ENCODE results near the gene OGDHL.
"Not testable (repeated sequence)": the region's sequence is repeated elsewhere in the genome, so short reads cannot be mapped to it uniquely, and the experiment has no call there.

The OGDHL gene

GRCh38 chr10:49756031-49756430 is 6.1 kb downstream of the OGDHL start:
- Histone ChIP-seq H2BK5ac (ENCODE audit: low read length) (no peak overlapping the region), H3K27ac (ENCODE audit: low read depth, low read length) (no peak overlapping the region), H2BK15ac (replicated peaks; ENCODE audit: low read depth) (no peak overlapping the region), H3K9ac (ENCODE audit: low read length) (no peak overlapping the region), H2BK120ac (ENCODE audit: low read depth, low read length) (no peak overlapping the region), H4K8ac (ENCODE audit: low read depth, low read length) (no peak overlapping the region), H3K18ac (ENCODE audit: low read length) (no peak overlapping the region), H3K23ac (ENCODE audit: low read length) (no peak overlapping the region), H3K4me1 (ENCODE audit: control insufficient read depth, low read depth, low read length) (no peaks in the 10 kb centered on the region), H2AK5ac (ENCODE audit: low read length) (no peak overlapping the region), H3K27me3 (ENCODE audit: insufficient read depth, low read length, poor library complexity) (no peaks in the 10 kb centered on the region), H3K4ac (ENCODE audit: low read depth, low read length) (no peak overlapping the region), H3K4me2 (ENCODE audit: low read length) (no peak overlapping the region), H4K5ac (ENCODE audit: low read length) (no peak overlapping the region), H3K36me3 (ENCODE audit: control insufficient read depth, insufficient read depth, low read length) (no peaks in the 10 kb centered on the region), H3K4me3 (ENCODE audit: low read length) (no peak overlapping the region), H3K79me1 (ENCODE audit: low read length) (no peaks in the 10 kb centered on the region), H3K56ac (ENCODE audit: low read length) (no peak overlapping the region), H3K79me2 (ENCODE audit: control insufficient read depth, insufficient read depth, low read length) (no peaks in the 10 kb centered on the region)
- no CpG with 5 or more reads among the region's 3 CpGs for WGBS (ENCODE audit: extremely low coverage, insufficient coverage, low lambda C conversion rate)
- DNase-seq, result no peak

GRCh38 chr10:49754951-49755350 is 7.2 kb downstream of the OGDHL start:
- H2BK120ac ChIP-seq (ENCODE audit: low read depth, low read length); H3K36me3 ChIP-seq (ENCODE audit: control insufficient read depth, insufficient read depth, low read length); H4K8ac ChIP-seq (ENCODE audit: low read depth, low read length); H3K56ac ChIP-seq (ENCODE audit: low read length); H3K4me2 ChIP-seq (ENCODE audit: low read length); H3K4ac ChIP-seq (ENCODE audit: low read depth, low read length); H3K27ac ChIP-seq (ENCODE audit: low read depth, low read length); H3K79me2 ChIP-seq (ENCODE audit: control insufficient read depth, insufficient read depth, low read length); H3K18ac ChIP-seq (ENCODE audit: low read length); H3K79me1 ChIP-seq (ENCODE audit: low read length); H3K4me3 ChIP-seq (ENCODE audit: low read length); H3K23ac ChIP-seq (ENCODE audit: low read length); H3K27me3 ChIP-seq (ENCODE audit: insufficient read depth, low read length, poor library complexity); H2AK5ac ChIP-seq (ENCODE audit: low read length); H4K5ac ChIP-seq (ENCODE audit: low read length); H2BK15ac ChIP-seq (replicated peaks; ENCODE audit: low read depth); H3K9ac ChIP-seq (ENCODE audit: low read length); DNase-seq; H3K4me1 ChIP-seq (ENCODE audit: control insufficient read depth, low read depth, low read length); H2BK5ac ChIP-seq (ENCODE audit: low read length): not testable (repeated sequence)
- WGBS (ENCODE audit: extremely low coverage, insufficient coverage, low lambda C conversion rate), result no CpG with 5 or more reads among the region's 7 CpGs

GRCh38 chr10:49752584-49752983 is 9.5 kb downstream of the OGDHL start:
- Histone ChIP-seq H2BK120ac (ENCODE audit: low read depth, low read length) (no peak overlapping the region), H3K4ac (ENCODE audit: low read depth, low read length) (no peak overlapping the region), H3K79me2 (ENCODE audit: control insufficient read depth, insufficient read depth, low read length) (no peaks in the 10 kb centered on the region), H3K4me1 (ENCODE audit: control insufficient read depth, low read depth, low read length) (no peaks in the 10 kb centered on the region), H3K27ac (ENCODE audit: low read depth, low read length) (no peak overlapping the region), H3K36me3 (ENCODE audit: control insufficient read depth, insufficient read depth, low read length) (no peaks in the 10 kb centered on the region), H2AK5ac (ENCODE audit: low read length) (no peak overlapping the region), H3K79me1 (ENCODE audit: low read length) (no peaks in the 10 kb centered on the region), H4K5ac (ENCODE audit: low read length) (no peak overlapping the region), H2BK5ac (ENCODE audit: low read length) (no peak overlapping the region), H3K4me2 (ENCODE audit: low read length) (no peak overlapping the region), H4K8ac (ENCODE audit: low read depth, low read length) (no peak overlapping the region), H3K56ac (ENCODE audit: low read length) (no peak overlapping the region), H3K4me3 (ENCODE audit: low read length) (no peak overlapping the region), H3K27me3 (ENCODE audit: insufficient read depth, low read length, poor library complexity) (no peaks in the 10 kb centered on the region), H3K23ac (ENCODE audit: low read length) (no peak overlapping the region), H3K18ac (ENCODE audit: low read length) (no peak overlapping the region), H2BK15ac (replicated peaks; ENCODE audit: low read depth) (no peak overlapping the region), H3K9ac (ENCODE audit: low read length) (no peak overlapping the region)
- WGBS (ENCODE audit: extremely low coverage, insufficient coverage, low lambda C conversion rate), result no CpG with 5 or more reads among the region's 7 CpGs
- no peak for DNase-seq

GRCh38 chr10:49751636-49752510 is 10.2 kb downstream of the OGDHL start:
- no CpG with 5 or more reads among the region's 20 CpGs for WGBS (ENCODE audit: extremely low coverage, insufficient coverage, low lambda C conversion rate)
- no peak overlapping the region for H3K18ac ChIP-seq (ENCODE audit: low read length)
- H2BK15ac ChIP-seq (replicated peaks; ENCODE audit: low read depth), result no peak overlapping the region
- DNase-seq, result no peak
- H3K4ac ChIP-seq (ENCODE audit: low read depth, low read length), result no peak overlapping the region
- no peak overlapping the region for H3K9ac ChIP-seq (ENCODE audit: low read length)
- no peak overlapping the region for H3K23ac ChIP-seq (ENCODE audit: low read length)
- no peak overlapping the region for H2BK5ac ChIP-seq (ENCODE audit: low read length)
- no peak overlapping the region for H3K4me2 ChIP-seq (ENCODE audit: low read length)
- no peak overlapping the region for H2AK5ac ChIP-seq (ENCODE audit: low read length)
- H3K4me1 ChIP-seq (ENCODE audit: control insufficient read depth, low read depth, low read length), result no peaks in the 10 kb centered on the region
- no peak overlapping the region for H3K56ac ChIP-seq (ENCODE audit: low read length)
- no peaks in the 10 kb centered on the region for H3K79me2 ChIP-seq (ENCODE audit: control insufficient read depth, insufficient read depth, low read length)
- H3K36me3 ChIP-seq (ENCODE audit: control insufficient read depth, insufficient read depth, low read length), result no peaks in the 10 kb centered on the region
- H4K8ac ChIP-seq (ENCODE audit: low read depth, low read length), result no peak overlapping the region
- H4K5ac ChIP-seq (ENCODE audit: low read length), result no peak overlapping the region
- H3K27ac ChIP-seq (ENCODE audit: low read depth, low read length), result no peak overlapping the region
- no peaks in the 10 kb centered on the region for H3K79me1 ChIP-seq (ENCODE audit: low read length)
- H3K4me3 ChIP-seq (ENCODE audit: low read length), result no peak overlapping the region
- no peaks in the 10 kb centered on the region for H3K27me3 ChIP-seq (ENCODE audit: insufficient read depth, low read length, poor library complexity)
- H2BK120ac ChIP-seq (ENCODE audit: low read depth, low read length), result no peak overlapping the region

- no peak for DNase-seq
- Histone ChIP-seq H3K4me2 (ENCODE audit: low read length) (no peak overlapping the region), H3K27ac (ENCODE audit: low read depth, low read length) (no peak overlapping the region), H3K4me3 (ENCODE audit: low read length) (no peak overlapping the region), H3K36me3 (ENCODE audit: control insufficient read depth, insufficient read depth, low read length) (no peaks in the 10 kb centered on the region), H4K8ac (ENCODE audit: low read depth, low read length) (no peak overlapping the region), H3K9ac (ENCODE audit: low read length) (no peak overlapping the region), H3K4ac (ENCODE audit: low read depth, low read length) (no peak overlapping the region), H4K5ac (ENCODE audit: low read length) (no peak overlapping the region), H3K79me1 (ENCODE audit: low read length) (no peaks in the 10 kb centered on the region), H3K56ac (ENCODE audit: low read length) (no peak overlapping the region), H2AK5ac (ENCODE audit: low read length) (no peak overlapping the region), H3K4me1 (ENCODE audit: control insufficient read depth, low read depth, low read length) (no peaks in the 10 kb centered on the region), H3K18ac (ENCODE audit: low read length) (no peak overlapping the region), H3K79me2 (ENCODE audit: control insufficient read depth, insufficient read depth, low read length) (no peaks in the 10 kb centered on the region), H2BK5ac (ENCODE audit: low read length) (no peak overlapping the region), H2BK15ac (replicated peaks; ENCODE audit: low read depth) (no peak overlapping the region), H3K23ac (ENCODE audit: low read length) (no peak overlapping the region), H2BK120ac (ENCODE audit: low read depth, low read length) (no peak overlapping the region), H3K27me3 (ENCODE audit: insufficient read depth, low read length, poor library complexity) (no peaks in the 10 kb centered on the region)
- no CpG with 5 or more reads among the region's 5 CpGs for WGBS (ENCODE audit: extremely low coverage, insufficient coverage, low lambda C conversion rate)
Observed at GRCh38 chr10:49751216-49751615, 10.9 kb downstream of the OGDHL start.

GRCh38 chr10:49750546-49750945 is 11.6 kb downstream of the OGDHL start:
- Histone ChIP-seq H3K36me3 (ENCODE audit: control insufficient read depth, insufficient read depth, low read length) (no peaks in the 10 kb centered on the region), H4K8ac (ENCODE audit: low read depth, low read length) (no peak overlapping the region), H3K4me2 (ENCODE audit: low read length) (no peak overlapping the region), H3K4me1 (ENCODE audit: control insufficient read depth, low read depth, low read length) (no peaks in the 10 kb centered on the region), H3K56ac (ENCODE audit: low read length) (no peak overlapping the region), H2BK15ac (replicated peaks; ENCODE audit: low read depth) (no peak overlapping the region), H3K27ac (ENCODE audit: low read depth, low read length) (no peak overlapping the region), H2AK5ac (ENCODE audit: low read length) (no peak overlapping the region), H3K9ac (ENCODE audit: low read length) (no peak overlapping the region), H3K4ac (ENCODE audit: low read depth, low read length) (no peak overlapping the region), H3K18ac (ENCODE audit: low read length) (no peak overlapping the region), H3K27me3 (ENCODE audit: insufficient read depth, low read length, poor library complexity) (no peaks in the 10 kb centered on the region), H3K79me1 (ENCODE audit: low read length) (no peaks in the 10 kb centered on the region), H3K4me3 (ENCODE audit: low read length) (no peak overlapping the region), H2BK120ac (ENCODE audit: low read depth, low read length) (no peak overlapping the region), H3K79me2 (ENCODE audit: control insufficient read depth, insufficient read depth, low read length) (no peaks in the 10 kb centered on the region), H3K23ac (ENCODE audit: low read length) (no peak overlapping the region), H4K5ac (ENCODE audit: low read length) (no peak overlapping the region), H2BK5ac (ENCODE audit: low read length) (no peak overlapping the region)
- no peak for DNase-seq
- no CpG with 5 or more reads among the region's 9 CpGs for WGBS (ENCODE audit: extremely low coverage, insufficient coverage, low lambda C conversion rate)
